ENCODE measurements around the gene L3MBTL4.

DNA sequence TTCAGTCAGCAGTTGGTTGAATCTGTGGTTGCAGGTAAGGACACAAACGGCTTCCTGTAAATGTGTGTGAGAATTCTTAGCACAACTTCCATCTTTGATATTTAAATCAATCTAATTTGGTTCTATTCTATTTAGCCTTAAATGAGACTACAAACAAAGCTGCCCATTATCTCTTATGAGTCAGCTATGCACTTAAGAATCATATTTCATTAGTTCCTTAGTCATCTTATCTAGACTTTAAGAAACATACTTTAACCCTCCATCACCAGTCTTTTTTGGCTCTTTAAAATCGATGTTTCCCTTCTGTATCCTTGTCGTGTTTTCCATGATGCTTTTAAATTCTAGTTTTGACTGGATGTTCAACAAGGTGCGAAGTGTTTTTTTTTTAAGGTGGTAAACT is 405.0 kb downstream of the L3MBTL4 start:
- TF ChIP-seq, protein P1, sequence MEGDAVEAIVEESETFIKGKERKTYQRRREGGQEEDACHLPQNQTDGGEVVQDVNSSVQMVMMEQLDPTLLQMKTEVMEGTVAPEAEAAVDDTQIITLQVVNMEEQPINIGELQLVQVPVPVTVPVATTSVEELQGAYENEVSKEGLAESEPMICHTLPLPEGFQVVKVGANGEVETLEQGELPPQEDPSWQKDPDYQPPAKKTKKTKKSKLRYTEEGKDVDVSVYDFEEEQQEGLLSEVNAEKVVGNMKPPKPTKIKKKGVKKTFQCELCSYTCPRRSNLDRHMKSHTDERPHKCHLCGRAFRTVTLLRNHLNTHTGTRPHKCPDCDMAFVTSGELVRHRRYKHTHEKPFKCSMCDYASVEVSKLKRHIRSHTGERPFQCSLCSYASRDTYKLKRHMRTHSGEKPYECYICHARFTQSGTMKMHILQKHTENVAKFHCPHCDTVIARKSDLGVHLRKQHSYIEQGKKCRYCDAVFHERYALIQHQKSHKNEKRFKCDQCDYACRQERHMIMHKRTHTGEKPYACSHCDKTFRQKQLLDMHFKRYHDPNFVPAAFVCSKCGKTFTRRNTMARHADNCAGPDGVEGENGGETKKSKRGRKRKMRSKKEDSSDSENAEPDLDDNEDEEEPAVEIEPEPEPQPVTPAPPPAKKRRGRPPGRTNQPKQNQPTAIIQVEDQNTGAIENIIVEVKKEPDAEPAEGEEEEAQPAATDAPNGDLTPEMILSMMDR (IDR thresholded peaks at IDR 0.05; ENCODE audit: poor library complexity): no peak
- TF ChIP-seq EZH2 (IDR thresholded peaks at IDR 0.05; ENCODE audit: borderline replicate concordance) (no peak), EZH2phosphoT487 (IDR thresholded peaks at IDR 0.05; ENCODE audit: low read depth, severe bottlenecking, unreplicated experiment) (no peak)

All from hepatocyte (in vitro differentiated cells).